Suppressor macrophage (primary cell): ENCODE results near the gene PDCD2L.
"Not testable (repeated sequence)": the region's sequence is repeated elsewhere in the genome, so short reads cannot be mapped to it uniquely, and the experiment has no call there.

Source experiments
- DNase-seq, 4 experiments: peaks; one replicate each; pipeline ENCODE4 v3.0.0-alpha.2; 2020 to 2022

Gene PDCD2L

GRCh38 chr19:34416021-34416545, 11.9 kb downstream of the PDCD2L start:
- DNase-seq = no peak

- DNase-seq = no peak
These were observed 14.1 kb downstream of the PDCD2L start for GRCh38 chr19:34418300-34418699.

GRCh38 chr19:34426096-34426661, 22.0 kb downstream of the PDCD2L start:
- DNase-seq = no peak

GRCh38 chr19:34428549-34429285, 24.5 kb downstream of the PDCD2L start:
- DNase-seq = peak; percentile 67 to 80 (median 74)

- no peak for DNase-seq
These were observed 25.4 kb downstream of the PDCD2L start for GRCh38 chr19:34429553-34429952.

- peak; percentile 21 to 61 (median 58) for DNase-seq
These were observed 26.8 kb downstream of the PDCD2L start for GRCh38 chr19:34430738-34431625.

GRCh38 chr19:34431681-34432402, 27.6 kb downstream of the PDCD2L start:
- no peak for DNase-seq

GRCh38 chr19:34432797-34433196, 28.6 kb downstream of the PDCD2L start:
- DNase-seq = no peak

GRCh38 chr19:34436716-34437115, 32.5 kb downstream of the PDCD2L start:
- DNase-seq = no peak

GRCh38 chr19:34448191-34448590, 44.0 kb downstream of the PDCD2L start:
- DNase-seq = no peak

GRCh38 chr19:34452723-34453122, 48.5 kb downstream of the PDCD2L start:
- no peak for DNase-seq

GRCh38 chr19:34454091-34454490, 49.9 kb downstream of the PDCD2L start:
- no peak for DNase-seq

GRCh38 chr19:34454685-34455084, 50.5 kb downstream of the PDCD2L start:
- DNase-seq = no peak

- not testable (repeated sequence) for DNase-seq
These were observed 51.7 kb downstream of the PDCD2L start for GRCh38 chr19:34455783-34456480.

GRCh38 chr19:34457446-34457845, 53.2 kb downstream of the PDCD2L start:
- no peak for DNase-seq

GRCh38 chr19:34458677-34459076, 54.5 kb downstream of the PDCD2L start:
- DNase-seq = no peak

- DNase-seq = no peak
These were observed 55.4 kb downstream of the PDCD2L start for GRCh38 chr19:34459614-34460013.

- no peak for DNase-seq
These were observed 57.3 kb downstream of the PDCD2L start for GRCh38 chr19:34461375-34462100.

GRCh38 chr19:34464785-34465184, 60.6 kb downstream of the PDCD2L start:
- DNase-seq = not testable (repeated sequence)

GRCh38 chr19:34468409-34468808, 64.2 kb downstream of the PDCD2L start:
- peak in 2 of 4 experiments; percentile 23 to 42 for DNase-seq

- DNase-seq = not testable (repeated sequence)
These were observed 64.8 kb downstream of the PDCD2L start for GRCh38 chr19:34469026-34469425.
